ENCODE data around the gene MYO1A. TPM values are rescaled to one million over a fixed set of nuclear protein-coding genes. Genes with fewer than 3 reads are reported as not detected.

MYO1A gene
- total RNA-seq, 1 donor: 0.09 TPM

Other genes starting within 250 kb of the MYO1A start
- gene SDR9C7, start 115.7 kb downstream of the MYO1A start, total RNA-seq (ENCODE audit: low replicate concordance): not detected in 2 replicates
- gene RDH16, start 92.5 kb downstream of the MYO1A start, total RNA-seq (ENCODE audit: low replicate concordance): 0.09 TPM in 1 of 2 replicates, not detected in the other
- gene ZBTB39, start 43.6 kb downstream of the MYO1A start, total RNA-seq (ENCODE audit: low replicate concordance): 5.2 and 6.1 TPM in 2 replicates
- gene TAC3, start 33.6 kb downstream of the MYO1A start, total RNA-seq (ENCODE audit: low replicate concordance): not detected in 2 replicates
- 4.7 and 25.0 TPM in 2 replicates for gene NEMP1, start 28.7 kb upstream of the MYO1A start, total RNA-seq (ENCODE audit: low replicate concordance)
- 41.8 and 54.2 TPM in 2 replicates for gene NAB2, start 39.0 kb upstream of the MYO1A start, total RNA-seq (ENCODE audit: low replicate concordance)
- 89.0 and 102 TPM in 2 replicates for gene STAT6, start 61.2 kb upstream of the MYO1A start, total RNA-seq (ENCODE audit: low replicate concordance)
- gene LRP1, start 78.4 kb upstream of the MYO1A start, total RNA-seq (ENCODE audit: low replicate concordance): 381 and 541 TPM in 2 replicates
- gene LRP1-AS, start 97.5 kb upstream of the MYO1A start, total RNA-seq (ENCODE audit: low replicate concordance): not detected in 2 replicates
- gene NXPH4, start 166.7 kb upstream of the MYO1A start, total RNA-seq (ENCODE audit: low replicate concordance): 1.9 and 2.4 TPM in 2 replicates
- 233 and 303 TPM in 2 replicates for gene SHMT2, start 179.6 kb upstream of the MYO1A start, total RNA-seq (ENCODE audit: low replicate concordance)
- gene STAC3, start 201.1 kb upstream of the MYO1A start, total RNA-seq (ENCODE audit: low replicate concordance): 0.90 and 3.8 TPM in 2 replicates

All from fibroblast of the aortic adventitia (primary cell).